GM12892 (cell line): ENCODE results near the gene IL17RC.

Source experiments
- DNase-seq: peaks from one replicate; pipeline ENCODE4 v3.0.0; 2011; ENCODE audit not compliant: insufficient read length
- FAIRE-seq: peaks from 2 replicates; lab custom pipeline; 2011; peaks lifted over from hg19 to GRCh38; lab: Jason Lieb, UNC
- POLR2A ChIP-seq: IDR thresholded peaks from 2 replicates; pipeline ENCODE4 v1.6.1; 2011; ENCODE audit warnings: low read depth, low read length, control low read depth
- POLR2AphosphoS5 ChIP-seq: IDR thresholded peaks from 2 replicates; pipeline ENCODE4 v1.6.1; 2011; ENCODE audit warnings: low read depth, low read length, control low read depth
- TAF1 ChIP-seq: IDR thresholded peaks from 2 replicates; pipeline ENCODE4 v1.6.1; 2011; ENCODE audit warnings: low read depth, mild to moderate bottlenecking, control low read depth, low read length, borderline replicate concordance

The IL17RC gene

DNA sequence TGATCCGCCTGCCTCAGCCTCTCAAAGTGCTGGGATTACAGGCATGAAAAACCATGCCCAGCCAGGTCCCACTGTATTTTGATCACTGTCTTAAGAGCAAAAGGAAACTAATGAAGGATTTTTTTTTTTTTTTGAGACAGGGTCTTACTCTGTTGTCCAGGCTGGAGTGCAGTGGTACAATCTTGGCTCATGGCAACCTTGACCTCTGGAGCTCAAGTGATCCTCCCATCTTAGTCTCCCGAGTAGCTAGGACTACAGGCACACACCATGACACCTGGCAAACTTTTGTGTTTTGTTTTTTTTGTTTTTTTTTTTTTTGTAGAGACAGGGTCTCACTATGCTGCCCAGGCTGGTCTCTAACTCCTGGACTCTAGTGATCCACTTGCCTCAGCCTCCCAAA is 63.4 kb downstream of the IL17RC start:
- DNase-seq (no peak), FAIRE-seq (no peak)
- TF ChIP-seq POLR2A (no peak), TAF1 (no peak), POLR2AphosphoS5 (no peak)
